ENCODE measurements around the gene PPP1R14D. TPM values are rescaled to one million over a fixed set of nuclear protein-coding genes. Genes with fewer than 3 reads are reported as not detected.
A peak's percentile ranks its signal among the peaks of the same experiment; 100 is the strongest.

PPP1R14D gene
- total and polyA plus RNA-seq, 9 donors, result 0.95 TPM; not detected in 8

GRCh38 chr15:40785164-40785563, 43.3 kb downstream of the PPP1R14D start:
- no peaks in the 10 kb centered on the region for H3K36me3 ChIP-seq
- peaks cover 13% of the 10 kb centered on the region for H3K4me1 ChIP-seq (ENCODE audit: insufficient read depth)
- DNase-seq, result no peak
- whole genome bisulfite sequencing, 3 donors, result 10 to 36% (median 18%) methylated on average over 3 of the region's 3 CpGs
- H3K9me3 ChIP-seq, result no peaks in the 10 kb centered on the region
- no peaks in the 10 kb centered on the region for H3K27me3 ChIP-seq
- intact Hi-C loops (cut with DNase I), result no loop called here
- no peak overlapping the region for H3K4me3 ChIP-seq
- peak overlapping the region in 1 of 2 donors; percentile 57 for H3K27ac ChIP-seq
- TF ChIP-seq CTCF (IDR thresholded peaks at IDR 0.05) (peak in 1 of 3 donors; percentile 43), POLR2A (IDR thresholded peaks at IDR 0.05) (no peak)

GRCh38 chr15:40782609-40783227, 45.8 kb downstream of the PPP1R14D start:
- Histone ChIP-seq H3K4me1 (ENCODE audit: insufficient read depth) (peaks cover 5% of the 10 kb centered on the region), H3K9me3 (no peaks in the 10 kb centered on the region), H3K4me3 (no peak overlapping the region), H3K27ac (no peak overlapping the region), H3K36me3 (no peaks in the 10 kb centered on the region), H3K27me3 (no peaks in the 10 kb centered on the region)
- 74 to 78% (median 75%) methylated on average over 8 of the region's 8 CpGs for WGBS, 3 donors
- no peak for TF ChIP-seq EP300 (IDR thresholded peaks at IDR 0.05)
- no peak for TF ChIP-seq CTCF (IDR thresholded peaks at IDR 0.05)
- no peak for TF ChIP-seq POLR2A (IDR thresholded peaks at IDR 0.05)
- peak in 1 of 5 donors; percentile 50 for DNase-seq
- intact Hi-C loops (cut with DNase I), result no loop called here

- H3K36me3 ChIP-seq, result no peaks in the 10 kb centered on the region
- no peak for DNase-seq
Measured at GRCh38 chr15:40776537-40777141, 51.9 kb downstream of the PPP1R14D start.

More at GRCh38 chr15:40776537-40777141, 51.9 kb downstream of the PPP1R14D start:
- Histone ChIP-seq H3K4me3 (no peak overlapping the region), H3K27ac (no peak overlapping the region), H3K27me3 (no peaks in the 10 kb centered on the region), H3K9me3 (no peaks in the 10 kb centered on the region), H3K4me1 (ENCODE audit: insufficient read depth) (no peaks in the 10 kb centered on the region)
- 77 to 81% (median 80%) methylated on average over 11 of the region's 11 CpGs for WGBS, 3 donors
- intact Hi-C loops (cut with DNase I), result no loop called here
- TF ChIP-seq CTCF (IDR thresholded peaks at IDR 0.05), result no peak
- TF ChIP-seq EP300 (IDR thresholded peaks at IDR 0.05), result no peak
- TF ChIP-seq POLR2A (IDR thresholded peaks at IDR 0.05), result no peak

Measured in ovary (tissue), 9 donors.